Measurements from ENCODE around the gene RPTOR. TPM values are rescaled to one million over a fixed set of nuclear protein-coding genes. Genes with fewer than 3 reads are reported as not detected.

RPTOR gene
- total RNA-seq, 4 donors from 2014 or later = 18.7 to 35.4 (median 21.0) TPM

DNA sequence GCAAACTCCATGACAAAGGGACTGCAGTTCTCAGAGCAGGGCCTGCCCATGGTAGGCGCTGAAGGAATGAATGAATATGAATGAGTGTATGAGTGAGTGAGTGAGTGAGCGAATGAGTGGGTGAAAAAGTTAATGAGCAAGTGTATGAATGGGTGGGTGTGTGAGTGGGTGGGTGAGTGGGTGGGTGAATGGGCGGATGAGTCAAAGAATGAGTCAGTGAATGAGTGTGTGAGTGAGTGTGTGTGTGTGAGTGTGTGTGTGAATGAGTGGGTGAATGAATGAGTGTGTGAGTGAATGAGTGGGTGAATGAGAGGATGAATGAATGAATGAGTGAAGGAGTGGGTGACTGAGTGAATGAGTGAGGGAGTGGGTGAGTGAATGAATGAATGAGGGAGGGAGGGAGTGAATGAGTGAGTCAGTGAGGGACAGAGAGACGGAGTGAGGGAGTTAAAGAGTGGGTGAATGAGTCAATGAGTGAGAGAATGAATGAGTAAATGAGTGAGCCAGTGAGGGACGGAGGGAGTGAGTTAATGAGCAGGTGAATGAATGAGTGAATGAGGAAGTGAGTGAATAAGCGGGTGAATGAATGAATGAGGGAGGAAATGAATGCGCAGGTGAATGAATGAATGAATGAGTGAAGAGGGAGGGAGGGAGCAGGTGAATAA, 435.9 kb downstream of the RPTOR start:
- TF ChIP-seq, protein P1, sequence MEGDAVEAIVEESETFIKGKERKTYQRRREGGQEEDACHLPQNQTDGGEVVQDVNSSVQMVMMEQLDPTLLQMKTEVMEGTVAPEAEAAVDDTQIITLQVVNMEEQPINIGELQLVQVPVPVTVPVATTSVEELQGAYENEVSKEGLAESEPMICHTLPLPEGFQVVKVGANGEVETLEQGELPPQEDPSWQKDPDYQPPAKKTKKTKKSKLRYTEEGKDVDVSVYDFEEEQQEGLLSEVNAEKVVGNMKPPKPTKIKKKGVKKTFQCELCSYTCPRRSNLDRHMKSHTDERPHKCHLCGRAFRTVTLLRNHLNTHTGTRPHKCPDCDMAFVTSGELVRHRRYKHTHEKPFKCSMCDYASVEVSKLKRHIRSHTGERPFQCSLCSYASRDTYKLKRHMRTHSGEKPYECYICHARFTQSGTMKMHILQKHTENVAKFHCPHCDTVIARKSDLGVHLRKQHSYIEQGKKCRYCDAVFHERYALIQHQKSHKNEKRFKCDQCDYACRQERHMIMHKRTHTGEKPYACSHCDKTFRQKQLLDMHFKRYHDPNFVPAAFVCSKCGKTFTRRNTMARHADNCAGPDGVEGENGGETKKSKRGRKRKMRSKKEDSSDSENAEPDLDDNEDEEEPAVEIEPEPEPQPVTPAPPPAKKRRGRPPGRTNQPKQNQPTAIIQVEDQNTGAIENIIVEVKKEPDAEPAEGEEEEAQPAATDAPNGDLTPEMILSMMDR (IDR thresholded peaks at IDR 0.05; ENCODE audit: low read depth) = no peak

DNA sequence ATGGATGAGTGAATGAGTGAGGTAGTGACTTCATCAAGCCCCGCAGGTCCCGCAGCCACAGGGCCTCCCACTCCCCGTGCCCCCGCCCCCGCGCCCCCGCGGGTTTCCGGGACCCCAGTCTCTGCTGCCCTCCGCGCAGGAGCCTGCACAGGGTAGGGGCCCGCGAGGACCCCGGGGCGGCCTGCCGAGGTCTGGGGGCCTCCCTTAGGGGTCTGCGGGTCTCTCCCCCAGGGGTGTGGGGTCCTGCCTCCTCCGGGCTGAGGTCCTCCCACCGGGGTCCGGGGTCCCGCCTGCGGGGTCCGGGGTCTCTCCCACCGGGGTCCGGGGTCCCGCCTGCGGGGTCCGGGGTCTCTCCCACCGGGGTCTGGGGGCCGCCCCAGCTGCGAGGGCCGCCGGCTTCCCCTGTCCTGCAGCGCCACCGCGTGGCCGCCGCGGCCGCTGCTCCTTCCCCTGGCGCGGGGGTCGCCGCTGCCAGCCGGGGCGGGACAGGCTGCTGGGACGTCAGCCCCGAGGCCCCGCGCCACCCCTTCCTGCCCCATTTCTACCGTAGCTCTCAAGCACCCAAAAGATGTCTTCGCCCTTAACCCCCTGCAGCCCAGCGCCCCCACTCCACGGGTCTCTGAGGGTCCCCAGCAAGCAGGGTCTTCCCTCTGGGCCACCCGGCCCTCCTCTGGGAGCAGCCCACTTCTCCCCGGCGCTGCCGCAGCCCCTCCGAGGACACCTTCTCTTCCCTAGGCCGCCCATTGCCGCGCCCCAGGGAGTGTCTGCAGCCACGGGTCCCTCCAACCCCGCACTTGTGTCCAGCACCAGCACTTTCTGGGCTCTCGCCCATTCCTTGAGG, 436.6 kb downstream of the RPTOR start:
- TF ChIP-seq, protein P1 (IDR thresholded peaks at IDR 0.05; ENCODE audit: low read depth) = no peak

DNA sequence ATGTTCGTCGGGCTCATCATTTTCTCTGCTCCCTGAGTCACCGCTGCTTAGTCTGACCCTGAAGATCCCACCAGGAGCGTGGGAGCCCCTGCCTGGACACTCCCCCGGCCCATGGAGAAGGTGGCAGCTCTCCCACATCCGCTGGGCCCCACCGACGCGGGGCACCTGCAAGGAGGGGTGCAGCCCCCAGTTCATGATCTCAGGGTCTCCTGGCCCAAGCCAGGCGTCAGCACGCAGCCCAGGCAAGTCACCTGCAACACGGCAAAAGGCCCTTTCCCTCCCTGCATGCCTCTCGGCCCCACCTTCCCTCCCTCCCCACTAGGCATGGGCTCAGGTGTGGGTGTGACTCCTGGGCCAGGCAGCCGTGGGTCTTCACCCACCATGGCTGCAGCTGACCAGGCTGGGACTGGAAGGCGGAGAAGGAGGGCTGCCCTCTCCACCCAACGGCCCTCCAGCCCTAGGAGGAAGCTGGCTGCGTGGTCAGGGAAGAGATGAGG, 437.3 kb downstream of the RPTOR start:
- TF ChIP-seq, protein P1 (IDR thresholded peaks at IDR 0.05; ENCODE audit: low read depth) = no peak

DNA sequence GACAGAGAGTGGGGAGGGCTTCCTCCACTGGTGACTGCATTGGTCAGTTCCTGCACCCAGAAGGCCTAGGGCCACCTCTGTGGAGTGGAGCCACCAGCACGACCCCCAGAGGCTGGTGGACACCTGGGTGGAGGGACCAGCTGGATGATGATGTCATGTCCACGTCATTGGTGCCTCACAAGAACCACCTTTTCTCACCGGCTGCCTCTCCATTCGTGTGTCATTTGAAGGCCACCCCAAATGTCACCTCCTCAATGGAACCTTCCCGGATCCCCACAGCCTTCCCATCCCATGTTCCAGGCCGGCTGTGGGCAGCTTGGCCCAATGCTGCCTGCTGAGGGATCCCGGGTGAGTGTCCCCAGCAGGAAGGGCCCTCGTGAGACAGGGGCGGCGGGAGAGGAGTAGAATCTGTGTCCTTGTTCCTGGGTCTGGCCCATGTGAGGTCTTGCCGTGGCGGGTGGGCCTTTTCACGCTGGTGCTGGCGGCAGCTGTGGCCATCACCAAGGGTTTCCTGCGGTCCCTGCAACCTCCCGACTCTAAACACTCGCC, 437.9 kb downstream of the RPTOR start:
- TF ChIP-seq, protein P1 (IDR thresholded peaks at IDR 0.05; ENCODE audit: low read depth) = no peak

DNA sequence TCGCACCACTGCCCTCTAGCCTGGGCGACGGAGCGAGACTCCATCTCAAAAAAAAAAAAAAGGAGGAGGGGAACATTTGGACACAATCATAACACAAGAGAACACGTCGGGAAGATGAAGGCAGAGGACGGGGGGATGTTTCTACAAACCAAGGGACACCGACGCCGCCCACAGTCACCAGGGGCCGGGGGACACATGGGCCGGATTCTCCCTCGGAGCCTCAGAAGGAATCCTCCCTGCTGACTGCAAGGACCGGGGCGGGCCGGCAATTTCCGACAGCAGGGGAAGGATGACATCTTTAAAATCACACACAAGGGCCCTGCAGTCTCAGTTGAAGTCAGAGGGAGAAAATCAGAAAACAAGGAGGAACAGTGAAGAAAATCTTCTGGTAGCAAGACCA, 438.9 kb downstream of the RPTOR start:
- TF ChIP-seq, protein P1 (IDR thresholded peaks at IDR 0.05; ENCODE audit: low read depth) = no peak

DNA sequence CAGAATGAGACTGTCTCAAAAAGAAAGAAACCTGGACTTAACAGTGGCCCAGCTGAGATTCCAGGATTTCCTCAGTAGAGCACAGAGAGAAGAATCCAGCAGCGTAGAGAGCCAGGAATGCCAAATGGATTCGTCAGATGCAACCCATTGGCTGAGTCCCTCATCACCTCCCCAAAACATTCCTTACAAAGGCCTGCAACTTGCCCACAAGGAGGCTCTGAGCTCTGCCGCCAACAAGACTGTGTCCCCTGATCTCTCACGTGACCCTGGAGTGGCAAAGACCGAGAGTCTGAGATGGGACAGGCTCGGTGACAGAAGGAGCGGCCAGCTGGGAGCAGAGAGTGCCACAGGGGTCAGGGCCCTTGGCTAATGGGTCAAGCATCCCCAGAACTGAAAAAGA, 440.1 kb downstream of the RPTOR start:
- TF ChIP-seq, protein P1 (IDR thresholded peaks at IDR 0.05; ENCODE audit: low read depth) = no peak

DNA sequence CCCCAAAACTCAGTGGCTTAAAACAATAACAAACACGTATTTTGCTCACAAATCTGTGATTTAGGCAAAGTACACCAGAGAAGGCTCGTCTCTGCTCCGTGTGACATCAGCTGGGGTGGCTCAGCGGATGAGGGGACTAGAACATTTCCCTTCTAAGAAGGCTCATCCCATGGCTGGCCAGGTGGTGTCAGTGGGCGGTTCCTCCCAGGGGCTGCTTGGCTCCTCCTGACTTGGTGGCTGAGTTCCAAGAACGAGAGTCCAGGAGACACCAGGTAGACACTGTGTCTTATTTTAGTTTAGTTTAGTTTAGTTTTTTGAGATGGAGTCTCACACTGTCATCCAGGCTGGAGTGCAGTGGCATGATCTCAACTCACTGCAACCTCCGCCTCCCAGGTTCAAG, 441.4 kb downstream of the RPTOR start:
- TF ChIP-seq, protein P1 (IDR thresholded peaks at IDR 0.05; ENCODE audit: low read depth) = no peak
